ENCODE measurements around the gene SLC9A2. TPM values are rescaled to one million over a fixed set of nuclear protein-coding genes. Genes with fewer than 3 reads are reported as not detected.

Gene SLC9A2
- polyA plus RNA-seq, 3 donors, result not detected

DNA sequence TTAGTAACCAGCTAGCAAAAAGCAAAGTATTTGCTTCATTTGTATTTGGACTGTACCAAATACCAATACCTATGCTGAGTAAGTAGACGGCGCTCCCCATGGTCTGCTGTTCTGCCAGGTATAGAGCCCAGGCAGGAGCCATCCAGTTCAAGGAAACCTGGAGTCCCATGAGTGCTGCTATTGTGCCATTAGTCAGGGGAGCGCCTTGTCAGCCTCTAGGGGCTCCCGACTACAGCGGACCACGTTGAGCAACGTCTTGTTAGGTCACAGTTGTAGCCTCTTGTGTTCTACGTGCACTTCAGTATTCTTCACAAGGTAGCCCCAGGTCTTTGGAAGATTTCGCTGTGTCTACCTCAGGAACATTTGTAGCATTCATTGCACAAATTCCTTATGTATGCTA, 21.6 kb upstream of the SLC9A2 start:
- H3K27me3 ChIP-seq (ENCODE audit: control insufficient read depth in 2 of 2, insufficient read depth in 2 of 2, low read length in 2 of 2), result peaks cover 0 to 3% of the 10 kb centered on the region in 2 donors
- H3K4me2 ChIP-seq (replicated peaks; ENCODE audit: extremely low read depth, low read length, poor library complexity, severe bottlenecking), result no peak overlapping the region
- Mint-ChIP-seq H3K36me3 (no peaks in the 10 kb centered on the region), H3K27ac (no peak overlapping the region), H3K9me3 (peaks cover 2 to 10% (median 3%) of the 10 kb centered on the region in 7 donors), H3K4me1 (no peaks in the 10 kb centered on the region), H3K27me3 (ENCODE audit: low read depth in 3 of 3) (peaks cover 2 to 4% (median 3%) of the 10 kb centered on the region in 3 donors), H3K4me3 (no peak overlapping the region)
- H3K27ac ChIP-seq (ENCODE audit: low read depth in 1 of 2, low read length in 2 of 2), result no peak overlapping the region
- H3K9ac ChIP-seq (ENCODE audit: insufficient read depth, low read length, poor library complexity, severe bottlenecking), result no peak overlapping the region
- H3K36me3 ChIP-seq (replicated peaks in 1 of 2; ENCODE audit: control insufficient read depth in 1 of 2, insufficient read depth in 2 of 2, low read length in 2 of 2), result no peaks in the 10 kb centered on the region
- H3K4me3 ChIP-seq (replicated peaks in 1 of 3; ENCODE audit: low read depth in 2 of 3, low read length in 3 of 3), result no peak overlapping the region
- H3K9me3 ChIP-seq (replicated peaks in 1 of 2; ENCODE audit: control insufficient read depth in 1 of 2, insufficient read depth in 1 of 2, low read length in 2 of 2), result peaks cover 0 to 5% of the 10 kb centered on the region in 2 donors
- H2AFZ ChIP-seq (ENCODE audit: insufficient read depth, low read depth, low read length, poor library complexity, severe bottlenecking), result no peak overlapping the region
- intact Hi-C loops (cut with micrococcal nuclease), result no loop called here
- H3K79me2 ChIP-seq (ENCODE audit: insufficient read depth, low read length), result no peaks in the 10 kb centered on the region
- TF ChIP-seq, protein P1, sequence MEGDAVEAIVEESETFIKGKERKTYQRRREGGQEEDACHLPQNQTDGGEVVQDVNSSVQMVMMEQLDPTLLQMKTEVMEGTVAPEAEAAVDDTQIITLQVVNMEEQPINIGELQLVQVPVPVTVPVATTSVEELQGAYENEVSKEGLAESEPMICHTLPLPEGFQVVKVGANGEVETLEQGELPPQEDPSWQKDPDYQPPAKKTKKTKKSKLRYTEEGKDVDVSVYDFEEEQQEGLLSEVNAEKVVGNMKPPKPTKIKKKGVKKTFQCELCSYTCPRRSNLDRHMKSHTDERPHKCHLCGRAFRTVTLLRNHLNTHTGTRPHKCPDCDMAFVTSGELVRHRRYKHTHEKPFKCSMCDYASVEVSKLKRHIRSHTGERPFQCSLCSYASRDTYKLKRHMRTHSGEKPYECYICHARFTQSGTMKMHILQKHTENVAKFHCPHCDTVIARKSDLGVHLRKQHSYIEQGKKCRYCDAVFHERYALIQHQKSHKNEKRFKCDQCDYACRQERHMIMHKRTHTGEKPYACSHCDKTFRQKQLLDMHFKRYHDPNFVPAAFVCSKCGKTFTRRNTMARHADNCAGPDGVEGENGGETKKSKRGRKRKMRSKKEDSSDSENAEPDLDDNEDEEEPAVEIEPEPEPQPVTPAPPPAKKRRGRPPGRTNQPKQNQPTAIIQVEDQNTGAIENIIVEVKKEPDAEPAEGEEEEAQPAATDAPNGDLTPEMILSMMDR (IDR thresholded peaks at IDR 0.05), result no peak
- H4K20me1 ChIP-seq (ENCODE audit: insufficient read depth, low read length), result no peaks in the 10 kb centered on the region
- no peak for DNase-seq
- 67% methylated on average over 7 of the region's 9 CpGs for WGBS (ENCODE audit: insufficient coverage)
- H3K4me1 ChIP-seq (ENCODE audit: control insufficient read depth in 1 of 2, insufficient read depth in 2 of 2, low read length in 2 of 2), result no peaks in the 10 kb centered on the region

DNA sequence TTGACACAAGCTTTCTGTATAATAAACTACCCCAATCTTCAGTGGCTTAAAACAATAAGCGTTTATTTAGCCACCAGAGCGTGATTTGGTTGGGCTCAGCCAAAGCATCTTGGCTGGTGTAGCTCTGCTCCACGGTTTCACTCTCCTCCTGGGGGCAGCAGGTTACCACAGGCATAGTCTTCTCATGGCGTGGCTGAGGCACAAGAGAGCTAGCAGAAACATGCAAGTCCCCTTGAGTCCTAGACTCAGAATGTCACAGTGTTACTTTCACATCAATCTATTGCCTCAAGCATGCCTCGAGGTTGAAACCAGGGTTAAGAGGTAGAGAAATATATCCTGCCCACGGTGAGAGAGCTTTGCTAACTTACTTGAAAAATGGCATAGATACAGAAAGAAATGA, 19.9 kb upstream of the SLC9A2 start:
- peaks cover 0 to 3% of the 10 kb centered on the region in 2 donors for H3K27me3 ChIP-seq (ENCODE audit: control insufficient read depth in 2 of 2, insufficient read depth in 2 of 2, low read length in 2 of 2)
- no peak overlapping the region for H3K4me3 Mint-ChIP-seq
- no peak overlapping the region for H2AFZ ChIP-seq (ENCODE audit: insufficient read depth, low read depth, low read length, poor library complexity, severe bottlenecking)
- peaks cover 2 to 10% (median 3%) of the 10 kb centered on the region in 7 donors for H3K9me3 Mint-ChIP-seq
- H3K4me2 ChIP-seq (replicated peaks; ENCODE audit: extremely low read depth, low read length, poor library complexity, severe bottlenecking), result no peak overlapping the region
- H3K9me3 ChIP-seq (replicated peaks in 1 of 2; ENCODE audit: control insufficient read depth in 1 of 2, insufficient read depth in 1 of 2, low read length in 2 of 2), result peaks cover 0 to 5% of the 10 kb centered on the region in 2 donors
- no peaks in the 10 kb centered on the region for H3K36me3 ChIP-seq (replicated peaks in 1 of 2; ENCODE audit: control insufficient read depth in 1 of 2, insufficient read depth in 2 of 2, low read length in 2 of 2)
- 66% methylated on average over 4 of the region's 6 CpGs for WGBS (ENCODE audit: insufficient coverage)
- H3K27me3 Mint-ChIP-seq (ENCODE audit: low read depth in 3 of 3), result peaks cover 2 to 4% (median 3%) of the 10 kb centered on the region in 3 donors
- H3K79me2 ChIP-seq (ENCODE audit: insufficient read depth, low read length), result no peaks in the 10 kb centered on the region
- intact Hi-C loops (cut with micrococcal nuclease), result no loop called here
- no peak overlapping the region for H3K4me3 ChIP-seq (replicated peaks in 1 of 3; ENCODE audit: low read depth in 2 of 3, low read length in 3 of 3)
- H3K4me1 Mint-ChIP-seq, result peaks cover 8% of the 10 kb centered on the region
- no peaks in the 10 kb centered on the region for H3K36me3 Mint-ChIP-seq
- no peak overlapping the region for H3K27ac ChIP-seq (ENCODE audit: low read depth in 1 of 2, low read length in 2 of 2)
- H3K9ac ChIP-seq (ENCODE audit: insufficient read depth, low read length, poor library complexity, severe bottlenecking), result no peak overlapping the region
- H4K20me1 ChIP-seq (ENCODE audit: insufficient read depth, low read length), result no peaks in the 10 kb centered on the region
- H3K27ac Mint-ChIP-seq, result no peak overlapping the region
- peaks cover 11 to 12% of the 10 kb centered on the region in 2 donors for H3K4me1 ChIP-seq (ENCODE audit: control insufficient read depth in 1 of 2, insufficient read depth in 2 of 2, low read length in 2 of 2)
- TF ChIP-seq, protein P1 (IDR thresholded peaks at IDR 0.05), result no peak
- DNase-seq, result no peak
